Mesodermal cell (in vitro differentiated cells): ENCODE results near the gene NTSR2.

ENCODE experiments used
- H3K27ac ChIP-seq: 2 replicates; pipeline ENCODE4 v1.7.0; 2013; ENCODE audit warnings: mild to moderate bottlenecking, low read depth, low read length, moderate library complexity; ENCODE audit not compliant: severe bottlenecking
- H3K36me3 ChIP-seq: 2 replicates; pipeline ENCODE4 v1.7.1; 2013; ENCODE audit warnings: mild to moderate bottlenecking, low read length, moderate library complexity; ENCODE audit not compliant: control insufficient read depth, insufficient read depth
- H3K4me1 ChIP-seq: one replicate; pipeline ENCODE4 v1.7.1; 2013; ENCODE audit warnings: mild to moderate bottlenecking, low read length; ENCODE audit not compliant: insufficient read depth, control insufficient read depth, poor library complexity, severe bottlenecking
- H3K4me3 ChIP-seq: 2 replicates; pipeline ENCODE4 v1.7.0; 2013; ENCODE audit warnings: low read length, control low read depth, mild to moderate bottlenecking; ENCODE audit not compliant: insufficient read depth, poor library complexity, severe bottlenecking; ENCODE audit errors: extremely low read depth
- H3K9me3 ChIP-seq: 2 replicates; pipeline ENCODE4 v1.7.1; 2013; ENCODE audit warnings: mild to moderate bottlenecking, low read length, moderate library complexity; ENCODE audit not compliant: control insufficient read depth
- WGBS, 2 experiments: methylation state at CpG; one replicate each; pipeline ENCODE4 v1.1.5; 2013; ENCODE audit warnings: missing lambda C conversion rate in 2 of 2; ENCODE audit not compliant: insufficient coverage in 2 of 2; 5-methylcytosine and 5-hydroxymethylcytosine counted together

The NTSR2 gene

GRCh38 chr2:11612553-11613215 is 57.3 kb downstream of the NTSR2 start:
- no peaks in the 10 kb centered on the region for H3K4me1 ChIP-seq
- H3K36me3 ChIP-seq, result peaks cover 77% of the 10 kb centered on the region
- no peaks in the 10 kb centered on the region for H3K9me3 ChIP-seq
- no peak overlapping the region for H3K4me3 ChIP-seq
- H3K27ac ChIP-seq, result no peak overlapping the region
- 94% methylated on average over 18 to 20 of the region's 20 CpGs for whole genome bisulfite sequencing, 2 experiments

DNA sequence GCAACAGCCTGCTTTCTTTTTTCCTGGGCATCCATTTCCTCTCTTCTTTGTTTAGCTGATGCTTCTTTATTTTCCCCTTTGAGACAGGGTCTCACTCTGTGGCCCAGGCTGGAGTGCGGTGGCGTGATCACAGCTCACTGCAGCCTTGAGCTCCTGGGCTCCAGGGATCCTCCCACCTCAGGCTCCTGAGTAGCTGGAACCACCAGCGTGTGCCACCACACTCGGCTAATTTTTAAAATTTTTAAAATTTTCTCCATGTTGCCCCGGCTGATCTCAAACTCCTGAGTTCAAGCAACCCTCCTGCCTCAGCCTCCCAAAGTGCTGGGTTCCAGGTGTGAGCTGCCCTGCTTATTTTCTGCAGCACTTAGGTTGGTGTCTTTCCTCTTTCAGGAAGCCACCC is 58.7 kb downstream of the NTSR2 start:
- H3K36me3 ChIP-seq, result peaks cover 65% of the 10 kb centered on the region
- no peak overlapping the region for H3K27ac ChIP-seq
- WGBS, 2 experiments, result 95 to 96% methylated on average over 5 of the region's 5 CpGs
- H3K4me1 ChIP-seq, result no peaks in the 10 kb centered on the region
- H3K4me3 ChIP-seq, result no peak overlapping the region
- H3K9me3 ChIP-seq, result no peaks in the 10 kb centered on the region

DNA sequence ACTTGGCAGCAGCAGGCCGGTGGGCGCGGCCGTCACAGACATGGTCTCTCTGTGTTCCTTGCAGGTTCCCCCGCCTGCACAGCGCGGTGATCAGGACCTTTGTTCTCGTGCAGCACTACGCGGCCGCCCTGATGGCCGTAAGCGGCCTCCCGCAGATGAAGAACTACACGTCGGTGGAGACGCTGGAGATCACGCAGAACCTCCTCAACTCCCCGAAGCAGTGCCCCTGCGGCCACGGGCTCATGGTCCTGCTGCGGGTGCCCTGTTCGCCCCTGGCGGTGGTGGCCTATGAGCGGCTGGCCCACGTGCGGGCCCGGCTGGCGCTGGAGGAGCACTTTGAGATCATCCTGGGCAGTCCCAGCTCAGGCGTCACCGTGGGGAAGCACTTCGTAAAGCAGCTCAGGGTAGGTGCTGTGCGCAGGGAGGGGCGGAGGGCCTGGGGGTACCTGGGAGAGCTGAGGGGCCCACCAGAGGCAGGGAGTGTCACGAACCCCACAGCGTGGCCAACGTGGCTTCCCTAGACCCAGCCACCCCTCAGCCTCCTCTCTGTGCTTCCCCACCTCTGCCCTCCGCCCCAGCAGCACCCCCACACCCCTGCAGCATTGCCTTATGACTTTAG is 59.3 kb downstream of the NTSR2 start:
- no peak overlapping the region for H3K27ac ChIP-seq
- no peaks in the 10 kb centered on the region for H3K4me1 ChIP-seq
- H3K4me3 ChIP-seq, result no peak overlapping the region
- no peaks in the 10 kb centered on the region for H3K9me3 ChIP-seq
- 97% methylated on average over 30 to 38 of the region's 38 CpGs for WGBS, 2 experiments
- peaks cover 60% of the 10 kb centered on the region for H3K36me3 ChIP-seq
